ENCODE results near the gene BCAR3.
"Not testable (repeated sequence)": the region's sequence is repeated elsewhere in the genome, so short reads cannot be mapped to it uniquely, and the experiment has no call there.

Gene BCAR3

DNA sequence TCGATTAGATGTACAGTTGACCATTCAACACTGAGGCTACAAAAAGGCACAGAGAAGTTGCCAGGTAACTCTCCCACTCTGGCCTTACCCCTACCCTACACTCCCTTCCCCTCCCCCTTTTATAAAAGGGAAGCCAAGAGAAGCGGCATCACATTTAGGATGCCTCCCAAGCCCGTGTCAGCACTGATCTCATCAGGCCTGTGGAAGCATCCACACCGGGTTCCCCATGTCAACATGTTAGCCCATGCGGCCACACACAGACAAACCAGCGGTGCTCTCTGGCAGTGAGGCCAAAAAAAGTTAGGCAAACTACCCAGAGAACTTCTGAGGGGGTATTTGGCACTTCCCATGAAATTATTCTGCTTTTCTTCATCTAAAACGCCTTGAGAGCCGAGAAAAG lies 29.9 kb downstream of the BCAR3 start:
- DNase-seq (ENCODE audit: low read depth, low spot score) = no peak
- H3K4me3 ChIP-seq (ENCODE audit: low read depth, low read length) = no peak overlapping the region
- TF ChIP-seq, protein P1, sequence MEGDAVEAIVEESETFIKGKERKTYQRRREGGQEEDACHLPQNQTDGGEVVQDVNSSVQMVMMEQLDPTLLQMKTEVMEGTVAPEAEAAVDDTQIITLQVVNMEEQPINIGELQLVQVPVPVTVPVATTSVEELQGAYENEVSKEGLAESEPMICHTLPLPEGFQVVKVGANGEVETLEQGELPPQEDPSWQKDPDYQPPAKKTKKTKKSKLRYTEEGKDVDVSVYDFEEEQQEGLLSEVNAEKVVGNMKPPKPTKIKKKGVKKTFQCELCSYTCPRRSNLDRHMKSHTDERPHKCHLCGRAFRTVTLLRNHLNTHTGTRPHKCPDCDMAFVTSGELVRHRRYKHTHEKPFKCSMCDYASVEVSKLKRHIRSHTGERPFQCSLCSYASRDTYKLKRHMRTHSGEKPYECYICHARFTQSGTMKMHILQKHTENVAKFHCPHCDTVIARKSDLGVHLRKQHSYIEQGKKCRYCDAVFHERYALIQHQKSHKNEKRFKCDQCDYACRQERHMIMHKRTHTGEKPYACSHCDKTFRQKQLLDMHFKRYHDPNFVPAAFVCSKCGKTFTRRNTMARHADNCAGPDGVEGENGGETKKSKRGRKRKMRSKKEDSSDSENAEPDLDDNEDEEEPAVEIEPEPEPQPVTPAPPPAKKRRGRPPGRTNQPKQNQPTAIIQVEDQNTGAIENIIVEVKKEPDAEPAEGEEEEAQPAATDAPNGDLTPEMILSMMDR (IDR thresholded peaks at IDR 0.05; ENCODE audit: low read depth, low read length) = no peak
- in situ Hi-C loops (cut with HindIII; ENCODE audit: low sequenced_read_pairs) = no loop called here

DNA sequence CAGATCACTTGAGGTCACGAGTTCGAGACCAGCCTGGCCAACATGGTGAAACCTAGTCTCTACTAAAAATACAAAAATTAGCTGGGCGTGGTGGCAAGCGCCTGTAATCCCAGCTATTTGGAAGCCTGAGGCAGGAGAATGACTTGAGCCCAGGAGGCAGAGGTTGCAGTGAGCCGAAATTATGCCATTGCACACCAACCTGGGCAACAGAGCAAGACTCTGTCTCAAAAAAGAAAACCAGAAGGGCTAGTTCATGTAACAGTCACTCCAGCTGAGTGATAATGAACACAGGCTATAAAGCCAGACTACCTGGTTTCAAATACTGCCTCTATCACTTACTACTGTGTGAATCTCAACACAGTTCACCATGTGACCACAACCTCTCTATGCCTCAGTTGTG lies 31.5 kb downstream of the BCAR3 start:
- H3K4me3 ChIP-seq (ENCODE audit: low read depth, low read length); in situ Hi-C loops (cut with HindIII; ENCODE audit: low sequenced_read_pairs); DNase-seq (ENCODE audit: low read depth, low spot score): not testable (repeated sequence)

DNA sequence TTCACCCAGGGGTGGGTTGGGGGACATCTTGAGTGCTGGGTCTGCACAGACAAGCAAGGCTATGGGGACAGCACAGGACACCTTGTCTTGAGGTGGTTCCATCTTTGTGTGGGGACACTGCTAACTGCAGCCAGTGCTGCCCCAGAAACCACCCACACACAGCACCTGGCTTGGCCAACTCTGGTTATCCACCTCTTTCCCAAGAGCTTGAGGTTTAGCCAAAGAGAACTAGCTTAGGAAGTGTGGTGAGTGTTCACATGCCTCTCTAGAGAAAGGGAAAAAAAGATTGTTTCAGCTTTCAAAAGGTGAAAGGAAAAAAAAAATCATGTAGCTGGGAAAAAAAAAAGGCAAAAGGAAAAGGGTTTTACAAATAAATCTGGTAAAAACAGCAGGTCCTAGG lies 32.4 kb downstream of the BCAR3 start:
- H3K4me3 ChIP-seq (ENCODE audit: low read depth, low read length) = no peak overlapping the region
- in situ Hi-C loops (cut with HindIII; ENCODE audit: low sequenced_read_pairs) = no loop called here
- DNase-seq (ENCODE audit: low read depth, low spot score) = no peak
- TF ChIP-seq, protein P1 (IDR thresholded peaks at IDR 0.05; ENCODE audit: low read depth, low read length) = no peak

DNA sequence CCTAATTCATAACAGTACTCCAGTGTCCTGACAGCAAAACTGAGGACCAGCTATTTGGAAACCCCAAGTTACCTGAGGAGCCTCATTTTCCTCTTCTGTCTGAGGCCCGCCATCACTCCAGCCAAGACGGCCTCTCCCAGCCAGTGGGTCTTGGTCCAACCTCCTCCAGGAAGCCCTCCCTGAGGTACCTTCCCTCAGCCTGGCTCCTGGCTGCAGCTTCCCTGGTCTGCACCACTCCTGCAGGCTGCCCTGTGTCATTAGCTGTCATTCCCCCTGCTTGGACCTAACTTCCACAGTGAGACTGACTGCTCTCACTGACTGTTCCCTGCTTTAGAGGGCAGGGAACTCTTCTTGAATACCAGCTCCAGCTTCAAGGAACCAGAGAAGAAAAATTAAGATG lies 33.0 kb downstream of the BCAR3 start:
- TF ChIP-seq, protein P1 (IDR thresholded peaks at IDR 0.05; ENCODE audit: low read depth, low read length) = no peak
- in situ Hi-C loops (cut with HindIII; ENCODE audit: low sequenced_read_pairs) = no loop called here
- DNase-seq (ENCODE audit: low read depth, low spot score) = no peak

DNA sequence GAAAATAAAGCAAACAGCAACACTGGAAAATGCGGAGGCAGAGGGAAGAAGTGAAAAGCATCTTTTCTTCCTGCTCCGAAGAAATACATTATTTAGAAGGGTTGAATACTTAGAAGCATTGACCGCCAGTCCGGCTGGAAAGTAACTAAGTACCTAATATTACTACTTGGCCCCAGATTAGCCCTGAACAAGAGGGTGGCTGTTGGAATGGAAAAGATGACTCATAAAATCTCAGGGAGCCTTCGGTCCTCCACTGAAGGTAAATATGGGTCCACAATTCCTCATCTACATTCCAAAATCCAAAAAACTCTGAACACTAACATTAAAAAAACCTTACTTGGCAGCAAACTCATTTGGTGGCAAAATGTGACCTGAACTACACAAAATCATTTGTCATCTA lies 40.1 kb downstream of the BCAR3 start:
- TF ChIP-seq, protein P1 (IDR thresholded peaks at IDR 0.05; ENCODE audit: low read depth, low read length) = no peak
- H3K4me3 ChIP-seq (ENCODE audit: low read depth, low read length) = no peak overlapping the region
- DNase-seq (ENCODE audit: low read depth, low spot score) = no peak
- in situ Hi-C loops (cut with HindIII; ENCODE audit: low sequenced_read_pairs) = no loop called here

More for the DNA sequence above, 33.0 kb downstream of the BCAR3 start:
- H3K4me3 ChIP-seq (ENCODE audit: low read depth, low read length) = no peak overlapping the region

DNA sequence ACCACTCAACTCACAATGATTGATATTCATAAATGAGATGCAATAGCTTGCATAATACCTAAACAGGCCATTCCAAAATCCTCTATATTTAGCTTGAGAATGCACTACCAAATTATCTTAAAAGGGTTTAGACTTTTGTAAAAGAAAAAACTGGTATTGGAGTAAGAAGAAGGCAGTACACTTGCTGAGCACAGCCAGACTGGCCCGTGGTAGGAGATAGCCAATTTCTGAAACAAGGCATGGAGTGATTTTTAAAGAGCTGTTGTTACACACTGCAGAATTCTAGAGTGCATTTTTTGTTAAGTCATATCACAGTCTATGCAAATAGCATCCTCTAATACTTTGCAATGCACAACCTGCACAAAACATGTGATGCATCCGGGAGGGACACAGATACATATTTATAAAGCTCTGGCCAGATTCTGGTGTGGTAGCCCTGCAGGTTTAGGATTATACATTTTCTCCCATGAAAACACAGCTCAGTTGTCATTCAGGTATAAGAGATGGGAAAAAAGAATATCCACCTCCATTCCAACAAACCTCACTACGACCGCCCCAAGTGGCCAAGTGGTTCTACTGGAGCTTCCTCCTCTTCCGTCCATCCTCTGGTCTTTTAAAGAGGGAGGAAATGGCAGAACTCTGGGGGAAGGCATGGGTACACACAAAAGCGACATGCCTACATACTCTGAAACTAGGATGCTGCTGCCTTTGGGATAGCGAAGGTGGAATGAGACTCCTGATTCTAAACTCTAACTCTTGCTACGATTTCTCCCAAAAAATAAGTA lies 40.8 kb downstream of the BCAR3 start:
- TF ChIP-seq, protein P1 (IDR thresholded peaks at IDR 0.05; ENCODE audit: low read depth, low read length) = no peak
- in situ Hi-C loops (cut with HindIII; ENCODE audit: low sequenced_read_pairs) = no loop called here

DNA sequence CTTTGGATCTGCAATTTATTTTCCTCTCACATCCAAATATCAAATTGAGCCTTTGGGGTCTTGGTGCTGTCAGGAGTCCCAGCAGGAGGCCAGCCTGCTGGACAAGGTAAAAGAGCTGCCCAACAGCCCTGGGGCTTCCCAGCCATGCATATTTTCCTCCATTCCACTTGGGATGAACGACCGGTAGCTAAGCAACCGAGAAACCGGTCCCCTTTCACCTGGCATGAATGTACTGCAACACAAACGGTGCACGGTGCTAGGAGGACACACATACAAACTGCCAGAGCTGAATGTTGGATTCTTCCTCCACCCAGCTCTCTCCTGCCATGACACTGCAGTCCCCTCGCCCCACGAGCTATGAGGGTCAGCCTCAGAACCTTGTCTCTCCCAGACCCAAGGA lies 42.7 kb downstream of the BCAR3 start:
- DNase-seq (ENCODE audit: low read depth, low spot score) = no peak
- in situ Hi-C loops (cut with HindIII; ENCODE audit: low sequenced_read_pairs) = no loop called here

More for the DNA sequence above, 40.8 kb downstream of the BCAR3 start:
- DNase-seq (ENCODE audit: low read depth, low spot score) = no peak
- H3K4me3 ChIP-seq (ENCODE audit: low read depth, low read length) = no peak overlapping the region

More for the DNA sequence above, 42.7 kb downstream of the BCAR3 start:
- H3K4me3 ChIP-seq (ENCODE audit: low read depth, low read length) = no peak overlapping the region
- TF ChIP-seq, protein P1 (IDR thresholded peaks at IDR 0.05; ENCODE audit: low read depth, low read length) = no peak
